GM18951 (cell line): Measurements from ENCODE around the gene GATAD1.

ENCODE experiments used
- POLR2A ChIP-seq: IDR thresholded peaks from 4 replicates; pipeline ENCODE4 v1.6.1; 2011; ENCODE audit warnings: mild to moderate bottlenecking; ENCODE audit not compliant: insufficient read length, insufficient read depth; ENCODE audit errors: extremely low read depth
- in situ Hi-C: fragments of 300-500 bp; cut with MboI; formaldehyde crosslinking; loops from one replicate; pipeline ENCODE4 v1.12.0; 2022; ENCODE audit warnings: low sequenced_read_pairs, mixed read lengths, inconsistent platforms; ENCODE audit not compliant: unreplicated experiment

GATAD1 gene

GRCh38 chr7:92485267-92485892 lies 38.1 kb downstream of the GATAD1 start:
- no peak for TF ChIP-seq POLR2A
- in situ Hi-C loops: no loop called here

GRCh38 chr7:92485974-92486373 lies 38.7 kb downstream of the GATAD1 start:
- TF ChIP-seq POLR2A: no peak
- in situ Hi-C loops: no loop called here

DNA sequence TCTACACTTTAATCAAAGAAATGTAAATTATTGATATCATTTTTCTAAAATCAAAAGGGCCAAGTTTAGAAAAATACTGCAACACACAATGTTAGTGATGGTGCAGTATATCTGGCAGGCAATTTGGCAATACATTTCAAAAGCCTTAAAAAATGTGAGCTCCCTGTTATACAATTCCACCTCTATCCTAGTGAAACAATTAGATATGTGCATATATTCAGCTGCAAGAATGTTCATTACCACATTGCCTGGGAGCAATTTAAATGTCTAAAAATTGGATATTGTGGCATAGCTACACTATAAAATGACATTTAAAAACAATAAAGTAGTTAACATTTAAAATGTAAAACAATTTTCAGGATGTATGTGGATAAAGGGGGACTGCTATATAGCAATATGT lies 40.5 kb downstream of the GATAD1 start:
- no peak for TF ChIP-seq POLR2A
- in situ Hi-C loops: no loop called here

GRCh38 chr7:92489634-92490033 lies 42.4 kb downstream of the GATAD1 start:
- in situ Hi-C loops: no loop called here
- TF ChIP-seq POLR2A: no peak

DNA sequence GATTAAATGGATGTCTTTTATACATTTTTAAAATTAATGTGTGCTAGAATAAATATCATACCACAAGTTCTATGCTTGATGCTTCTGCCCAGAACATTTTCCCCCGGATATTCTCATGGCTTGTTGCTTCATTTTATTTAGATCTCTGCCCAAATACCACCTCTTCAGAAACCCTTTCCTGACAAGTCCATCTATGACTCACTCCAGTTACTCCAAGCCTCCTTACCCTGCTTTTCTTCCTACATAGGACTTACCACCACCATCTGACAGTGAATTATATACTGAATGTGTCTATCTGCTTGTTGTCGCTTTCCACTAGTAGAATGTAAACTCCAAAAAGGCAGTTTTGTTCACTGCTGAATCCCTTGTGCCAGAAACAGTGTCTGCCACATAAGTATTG lies 49.6 kb downstream of the GATAD1 start:
- in situ Hi-C loops: no loop called here
- TF ChIP-seq POLR2A: no peak

DNA sequence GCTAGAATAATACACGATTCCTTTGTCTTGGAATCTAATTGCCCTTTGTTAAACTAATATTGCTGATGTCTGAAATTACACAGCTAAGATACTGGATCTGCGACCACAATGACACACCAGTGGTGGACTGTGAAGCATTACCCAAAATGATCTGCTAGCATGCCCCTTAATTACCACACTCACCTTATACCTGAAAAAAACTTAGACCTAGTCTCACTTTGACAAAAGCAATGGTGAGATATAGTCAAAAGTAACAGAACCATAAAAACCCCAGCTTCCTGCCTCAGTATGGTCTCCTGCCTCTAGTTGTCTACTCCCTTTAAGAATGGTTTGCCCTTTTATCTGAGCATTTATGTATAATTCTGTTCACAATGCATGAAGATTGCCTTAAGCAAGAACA lies 51.3 kb downstream of the GATAD1 start:
- in situ Hi-C loops: no loop called here
- TF ChIP-seq POLR2A: no peak

DNA sequence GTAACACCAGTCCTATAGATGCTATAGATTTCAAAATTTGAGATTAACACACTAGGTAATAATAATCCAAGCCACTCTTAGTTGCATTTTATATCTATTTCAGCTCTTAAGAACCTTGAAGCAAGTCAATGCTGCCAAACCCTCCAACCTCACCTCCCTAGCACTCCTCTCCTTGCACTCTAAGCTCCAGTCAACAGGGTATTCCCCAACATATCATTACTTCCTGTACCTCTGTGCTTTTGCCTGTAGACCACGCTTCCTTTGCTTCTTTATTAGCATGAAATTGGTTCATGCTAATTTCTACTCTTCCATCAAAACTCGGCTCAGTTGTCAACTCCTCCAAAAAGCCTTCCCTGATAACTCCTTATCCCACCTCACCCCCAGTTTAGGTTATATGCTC lies 56.5 kb downstream of the GATAD1 start:
- no peak for TF ChIP-seq POLR2A

GRCh38 chr7:92504563-92504962 lies 57.3 kb downstream of the GATAD1 start:
- in situ Hi-C loops: no loop called here
- no peak for TF ChIP-seq POLR2A

More for the DNA sequence above, 56.5 kb downstream of the GATAD1 start:
- in situ Hi-C loops: no loop called here

- no peak for TF ChIP-seq POLR2A
- in situ Hi-C loops: no loop called here
Observed at GRCh38 chr7:92506363-92506762, 59.1 kb downstream of the GATAD1 start.

DNA sequence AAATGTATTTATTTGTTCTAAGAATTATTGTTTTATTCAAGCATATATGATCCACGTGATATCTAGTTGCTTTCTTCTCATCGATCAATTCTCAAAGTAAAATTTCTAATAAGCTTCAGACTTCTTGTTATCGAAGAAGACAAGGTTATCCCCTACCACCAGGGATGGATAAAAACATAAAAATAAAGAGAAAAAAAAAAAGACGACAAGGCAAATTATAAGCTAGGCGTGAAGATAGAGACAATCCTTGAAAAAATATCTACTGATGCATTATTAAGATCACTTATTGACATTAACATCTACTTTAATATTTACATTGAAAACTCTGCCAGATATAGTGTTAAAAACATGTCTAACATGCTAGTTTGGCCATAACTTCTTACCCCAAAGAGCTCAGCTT lies 61.7 kb downstream of the GATAD1 start:
- in situ Hi-C loops: no loop called here
- no peak for TF ChIP-seq POLR2A
